Stimulated activated CD8-positive, alpha-beta memory T cell treated with anti-CD3 and anti-CD28 coated beads, Interleukin-7, amount 100 ng/mL, for 1 hour (primary cell): ENCODE data around the gene XRRA1.
"Not testable (repeated sequence)": the region's sequence is repeated elsewhere in the genome, so short reads cannot be mapped to it uniquely, and the experiment has no call there.

Experiments
- DNase-seq, 2 donors: peaks; one replicate each; pipeline ENCODE4 v3.0.0-alpha.2; 2020; ENCODE audit warnings: low read depth in 2 of 2

XRRA1 gene

DNA sequence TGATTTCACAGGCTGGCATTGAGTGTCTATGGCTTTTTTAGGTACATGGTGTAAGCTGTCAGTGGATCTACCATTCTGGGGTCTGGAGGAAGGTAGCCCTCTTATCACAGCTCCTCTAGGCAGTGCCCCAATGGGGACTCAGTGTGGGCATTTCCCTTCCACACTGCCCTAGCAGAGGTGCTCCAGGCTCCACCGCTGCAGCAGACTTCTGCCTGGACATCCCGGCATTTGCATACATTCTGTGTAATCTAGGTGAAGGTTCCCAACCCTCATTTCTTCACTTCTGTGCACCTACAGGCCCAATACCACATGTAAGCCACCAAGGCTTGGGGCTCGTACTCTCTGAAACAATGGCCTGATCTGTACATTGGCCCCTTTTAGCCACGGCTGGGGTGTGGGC is 122.0 kb downstream of the XRRA1 start:
- DNase-seq: no peak

DNA sequence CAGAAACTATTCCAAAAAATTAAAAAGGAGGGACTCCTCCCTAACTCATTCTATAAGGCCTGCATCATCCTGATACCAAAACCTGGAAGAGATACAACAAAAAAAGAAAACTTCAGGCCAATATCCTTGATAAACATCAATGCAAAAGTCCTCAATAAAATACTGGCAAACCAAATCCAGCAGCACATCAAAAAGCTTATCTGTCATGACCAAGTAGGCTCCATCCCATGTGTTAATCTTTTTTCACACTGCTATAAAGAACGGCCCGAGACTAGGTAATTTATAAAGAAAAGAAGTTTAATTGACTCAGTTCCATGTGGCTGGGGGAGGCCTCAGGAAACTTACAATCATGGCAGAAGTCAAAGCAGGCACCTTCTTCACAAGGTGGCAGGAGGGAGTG is 123.3 kb downstream of the XRRA1 start:
- DNase-seq: not testable (repeated sequence)

DNA sequence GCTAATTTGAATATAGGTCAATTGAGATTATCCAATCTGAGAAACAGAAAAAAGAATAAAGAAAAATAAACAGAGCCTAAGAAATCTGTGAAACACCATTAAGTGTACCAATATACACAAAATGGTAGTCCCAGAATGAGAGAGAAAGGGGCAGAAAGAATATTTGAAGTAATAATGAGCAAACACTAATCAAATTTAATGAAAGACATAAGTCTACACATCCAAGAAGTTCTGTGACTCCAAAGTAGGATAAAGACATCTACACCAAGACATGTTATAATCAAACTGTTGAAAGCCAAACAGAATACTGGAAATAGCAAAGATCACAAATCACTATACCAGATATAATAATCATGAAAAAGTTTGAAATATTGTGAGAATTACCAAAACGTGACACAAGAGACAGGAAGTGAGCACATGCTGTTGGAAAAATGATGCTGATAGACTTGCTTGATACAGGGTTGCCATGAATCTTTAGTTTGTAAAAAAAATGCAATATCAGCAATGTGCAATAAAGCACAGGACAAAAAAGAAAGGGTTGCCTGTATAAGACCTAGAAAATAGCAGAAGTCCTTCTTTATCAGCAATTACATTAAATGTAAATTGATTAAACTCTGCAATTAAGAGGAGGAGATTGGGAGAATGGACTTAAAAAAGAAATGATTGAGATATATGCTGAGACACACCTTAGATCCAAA is 124.5 kb downstream of the XRRA1 start:
- DNase-seq: no peak

DNA sequence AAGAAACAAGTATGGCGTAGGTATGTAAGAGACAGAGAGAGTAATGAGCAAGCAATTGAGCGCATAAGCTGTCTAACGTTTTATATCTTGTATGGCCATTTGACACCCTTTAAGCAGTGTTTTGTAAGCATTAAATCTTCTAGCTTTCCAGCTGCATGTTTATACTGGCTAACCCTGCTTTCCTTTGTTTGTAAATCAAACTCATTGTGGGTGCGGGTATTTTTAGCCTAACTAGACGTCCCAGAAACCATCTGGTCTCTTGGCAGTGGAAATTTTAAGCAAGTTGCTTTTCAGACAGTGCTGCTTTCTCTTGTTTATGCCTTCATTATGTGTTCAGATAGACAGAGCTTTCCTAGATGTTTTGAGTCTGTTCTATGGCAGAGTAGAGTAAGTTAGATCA is 126.7 kb downstream of the XRRA1 start:
- no peak for DNase-seq

DNA sequence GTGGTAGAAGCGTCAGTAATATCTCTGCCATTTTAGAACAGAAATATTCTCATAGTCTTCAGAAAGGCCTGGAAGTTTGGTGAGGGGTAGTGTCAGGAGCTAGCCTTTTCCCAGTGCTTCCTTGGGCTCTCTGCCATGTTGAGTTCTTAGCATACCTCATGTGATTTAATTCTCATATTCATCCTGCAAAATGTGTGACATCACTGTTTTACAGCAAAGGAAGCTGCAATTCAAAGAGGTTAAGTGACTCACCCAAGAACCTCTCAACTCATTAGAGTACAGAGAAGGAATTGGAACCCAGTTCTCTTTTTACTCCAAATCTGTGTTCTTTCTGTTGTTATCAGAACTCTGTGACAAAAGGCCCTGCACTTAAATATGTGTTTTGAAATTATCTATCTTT is 128.1 kb downstream of the XRRA1 start:
- no peak for DNase-seq

DNA sequence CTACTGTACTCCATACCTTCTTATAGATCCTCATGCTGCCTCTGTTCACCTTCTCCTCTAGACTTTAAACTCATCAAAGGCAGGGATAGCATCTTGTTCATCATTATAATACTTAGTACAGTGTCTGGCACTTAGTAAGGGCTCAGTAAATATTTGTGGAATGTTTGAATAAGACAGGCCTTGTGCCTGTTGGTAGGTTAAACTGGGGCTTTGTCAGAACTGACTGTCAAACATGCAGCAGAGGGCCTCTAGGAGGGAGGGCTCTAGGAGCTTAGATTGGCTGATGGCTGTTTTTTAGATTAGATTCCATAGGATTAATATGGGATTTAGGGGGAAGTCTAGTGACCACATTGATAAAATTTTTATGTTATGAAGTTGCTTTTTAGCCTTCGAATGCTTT is 129.5 kb downstream of the XRRA1 start:
- no peak for DNase-seq

DNA sequence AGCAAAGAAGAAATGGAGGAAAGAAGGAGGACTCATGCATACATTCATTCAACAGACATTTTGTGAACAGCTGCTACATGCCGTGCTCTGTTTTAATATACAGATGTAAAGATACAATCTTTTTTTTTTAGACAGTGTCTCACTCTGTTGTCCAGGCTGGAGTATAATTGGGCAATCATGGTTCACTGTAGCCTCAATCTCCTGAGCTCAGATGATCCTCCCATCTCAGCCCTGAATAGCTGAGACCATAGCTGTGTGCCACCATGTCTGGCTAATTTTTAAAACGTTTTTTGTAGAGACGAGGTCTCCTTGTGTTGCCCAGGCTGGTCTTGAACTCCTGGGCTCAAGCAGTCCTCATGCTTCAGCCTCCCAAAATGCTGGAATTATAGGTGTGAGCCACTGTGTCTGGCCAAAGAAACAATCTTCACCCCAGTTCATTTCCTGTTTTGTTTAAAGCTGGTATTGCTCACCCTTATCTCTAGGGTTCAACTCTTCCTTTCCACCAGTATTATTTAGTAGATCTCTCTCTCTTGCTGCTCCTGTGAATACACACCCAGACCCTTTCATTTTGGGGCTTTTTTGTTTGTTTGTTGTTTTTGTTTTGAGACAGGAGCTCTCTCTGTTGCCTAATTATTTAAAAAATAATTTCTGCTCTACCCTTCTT is 130.5 kb downstream of the XRRA1 start:
- DNase-seq: no peak

DNA sequence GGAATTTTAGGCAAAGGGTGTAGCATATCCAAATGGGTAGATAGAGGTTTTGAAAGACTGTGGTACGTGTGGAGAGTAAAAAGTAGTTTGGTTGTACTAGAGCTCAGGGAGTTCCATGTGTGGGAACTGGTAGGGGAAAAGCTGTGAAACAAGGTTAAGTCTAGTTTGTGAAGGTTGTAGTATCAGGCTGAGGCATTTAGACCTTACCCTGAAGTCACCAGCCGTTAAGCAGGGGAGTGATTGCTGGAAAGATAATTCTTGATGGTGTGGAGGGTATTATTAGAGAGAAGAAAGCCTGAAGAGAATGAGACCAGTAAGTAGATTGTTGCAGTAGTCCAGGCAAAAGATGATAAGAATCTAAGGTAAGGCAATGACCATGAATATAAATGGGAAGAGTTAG is 132.2 kb downstream of the XRRA1 start:
- DNase-seq: no peak

DNA sequence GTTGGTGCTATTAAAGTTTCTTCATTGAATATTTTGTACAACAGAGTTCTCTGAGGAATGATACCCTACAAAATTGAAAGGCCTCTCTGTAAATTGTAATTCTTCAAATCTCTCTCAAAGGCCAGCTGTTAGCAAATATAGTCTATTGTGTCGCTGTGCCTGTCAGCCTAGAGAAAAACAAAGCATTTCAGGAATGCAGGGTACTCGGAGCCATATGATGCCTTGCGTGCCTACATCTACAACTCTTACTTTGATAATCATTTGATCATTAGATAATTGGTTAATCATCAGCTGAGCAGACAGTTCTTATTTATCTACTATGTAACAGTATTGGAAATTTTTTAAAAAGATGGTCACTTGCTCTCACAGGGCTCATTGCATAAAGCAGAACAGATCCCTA is 132.9 kb downstream of the XRRA1 start:
- DNase-seq: no peak

DNA sequence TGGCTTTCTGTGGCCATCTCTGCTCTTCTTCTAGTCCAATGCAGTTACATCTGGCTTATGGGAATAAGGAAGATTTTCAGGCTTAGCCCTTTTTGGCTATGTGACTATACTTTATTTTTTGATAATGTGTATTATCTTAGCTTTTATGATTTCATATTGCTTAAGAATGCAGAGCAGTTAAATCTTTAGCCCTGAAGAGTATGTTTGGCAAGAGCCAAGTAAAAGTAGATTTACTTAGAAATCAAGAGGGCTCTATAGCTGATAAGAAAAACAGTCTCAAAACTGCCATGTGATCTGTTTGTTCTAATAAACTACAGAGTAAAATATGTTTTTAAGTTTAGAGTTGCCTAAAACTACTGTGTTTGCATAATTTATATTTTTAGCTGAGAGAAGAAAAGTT is 139.1 kb downstream of the XRRA1 start:
- DNase-seq: no peak

DNA sequence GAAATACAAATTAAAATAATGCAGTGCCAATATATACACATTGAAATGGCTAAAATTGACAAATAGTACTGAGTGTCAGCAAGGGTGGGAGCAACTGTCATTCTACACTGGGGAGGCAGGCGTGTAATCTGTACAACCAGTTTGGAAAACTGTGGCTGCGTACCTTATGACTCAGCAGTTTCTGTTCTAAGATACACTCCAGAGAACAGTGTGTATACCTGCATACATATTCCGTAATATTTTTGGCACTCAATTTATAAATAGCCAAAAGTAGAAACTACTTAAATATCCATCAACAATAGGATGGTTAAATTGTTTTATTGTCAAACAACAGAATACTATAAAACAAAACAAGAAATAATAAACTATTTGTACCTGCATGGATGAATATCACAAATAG is 142.6 kb downstream of the XRRA1 start:
- no peak for DNase-seq

DNA sequence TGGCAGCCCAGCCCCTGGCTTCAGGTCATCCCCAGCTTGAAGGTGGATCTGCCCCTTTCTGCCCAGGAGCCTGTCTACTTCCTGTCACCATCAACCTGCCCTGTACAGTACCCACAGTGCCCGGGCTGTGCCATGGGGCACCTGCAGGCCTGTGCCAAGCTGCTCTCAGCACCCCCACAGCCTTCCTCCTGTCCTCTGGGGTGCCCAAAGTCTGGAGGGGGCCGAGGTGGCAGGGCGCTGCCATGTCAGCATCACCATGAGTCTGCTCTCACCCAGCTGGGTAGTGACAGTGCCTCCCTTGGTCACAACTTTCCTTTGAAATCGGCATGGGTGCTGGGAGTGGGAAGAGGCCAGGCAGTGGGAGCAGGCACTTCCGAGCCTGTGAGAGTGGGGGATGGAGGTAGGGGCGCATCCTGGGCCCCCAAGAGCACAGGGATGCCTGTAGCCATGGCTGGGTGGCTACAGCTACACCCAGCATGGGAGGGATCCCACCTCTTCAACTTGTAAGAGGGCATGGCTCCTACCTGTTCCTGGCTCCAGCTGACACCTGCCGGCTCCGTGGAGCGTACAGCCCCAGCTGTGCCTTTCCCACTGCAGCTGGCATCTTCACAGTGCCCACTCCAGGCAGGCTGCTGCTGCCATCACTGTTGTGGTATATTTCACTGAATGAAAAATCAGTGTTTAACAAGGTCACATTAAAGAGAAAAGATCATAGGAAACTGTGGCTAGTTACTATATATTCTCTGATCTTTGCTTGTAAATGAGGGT is 157.4 kb downstream of the XRRA1 start:
- DNase-seq: no peak
